ENCODE results near the gene C1orf53.
"Not testable (repeated sequence)": the region's sequence is repeated elsewhere in the genome, so short reads cannot be mapped to it uniquely, and the experiment has no call there.

C1orf53 gene

DNA sequence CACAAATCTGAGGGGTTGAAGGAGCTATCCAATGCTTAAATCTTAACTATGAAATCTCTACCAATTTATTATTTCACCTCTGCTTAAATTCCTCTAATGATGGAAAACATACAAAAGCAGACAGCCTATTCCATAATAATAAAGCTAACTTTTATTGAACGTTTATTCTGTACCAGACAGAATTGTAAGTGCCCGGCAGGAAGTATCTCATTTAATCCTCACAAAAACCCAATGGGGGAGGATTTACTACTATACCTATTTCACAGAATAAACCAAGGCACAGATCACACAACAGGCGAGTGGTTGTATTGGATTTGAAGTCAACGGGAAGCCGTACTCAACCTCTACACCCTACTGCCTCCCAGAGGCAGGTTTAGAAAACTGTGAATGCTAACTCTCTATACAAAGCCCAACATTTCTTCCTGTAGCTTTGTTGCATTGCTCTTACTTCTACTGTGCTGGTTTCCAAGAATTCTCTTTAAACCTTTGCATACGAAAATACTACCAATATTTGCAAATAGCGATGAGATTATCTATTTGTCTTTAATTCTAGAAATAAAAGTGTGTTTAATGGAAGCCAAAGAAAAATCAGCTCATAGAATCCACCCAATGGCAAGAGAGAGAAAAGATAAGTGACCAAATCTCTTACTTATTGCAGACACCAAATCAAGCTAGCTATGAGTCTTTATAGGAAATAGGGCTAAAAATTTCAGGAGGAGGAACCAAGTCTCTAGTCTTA lies 33.5 kb upstream of the C1orf53 start:
- peak; percentile 71 for DNase-seq (ENCODE audit: low read depth)
- H3K4me3 ChIP-seq (ENCODE audit: low read length): no peak overlapping the region
- TF ChIP-seq, protein P1, sequence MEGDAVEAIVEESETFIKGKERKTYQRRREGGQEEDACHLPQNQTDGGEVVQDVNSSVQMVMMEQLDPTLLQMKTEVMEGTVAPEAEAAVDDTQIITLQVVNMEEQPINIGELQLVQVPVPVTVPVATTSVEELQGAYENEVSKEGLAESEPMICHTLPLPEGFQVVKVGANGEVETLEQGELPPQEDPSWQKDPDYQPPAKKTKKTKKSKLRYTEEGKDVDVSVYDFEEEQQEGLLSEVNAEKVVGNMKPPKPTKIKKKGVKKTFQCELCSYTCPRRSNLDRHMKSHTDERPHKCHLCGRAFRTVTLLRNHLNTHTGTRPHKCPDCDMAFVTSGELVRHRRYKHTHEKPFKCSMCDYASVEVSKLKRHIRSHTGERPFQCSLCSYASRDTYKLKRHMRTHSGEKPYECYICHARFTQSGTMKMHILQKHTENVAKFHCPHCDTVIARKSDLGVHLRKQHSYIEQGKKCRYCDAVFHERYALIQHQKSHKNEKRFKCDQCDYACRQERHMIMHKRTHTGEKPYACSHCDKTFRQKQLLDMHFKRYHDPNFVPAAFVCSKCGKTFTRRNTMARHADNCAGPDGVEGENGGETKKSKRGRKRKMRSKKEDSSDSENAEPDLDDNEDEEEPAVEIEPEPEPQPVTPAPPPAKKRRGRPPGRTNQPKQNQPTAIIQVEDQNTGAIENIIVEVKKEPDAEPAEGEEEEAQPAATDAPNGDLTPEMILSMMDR (conservative IDR thresholded peaks at IDR 0.05; ENCODE audit: low read length): peak; percentile 86

DNA sequence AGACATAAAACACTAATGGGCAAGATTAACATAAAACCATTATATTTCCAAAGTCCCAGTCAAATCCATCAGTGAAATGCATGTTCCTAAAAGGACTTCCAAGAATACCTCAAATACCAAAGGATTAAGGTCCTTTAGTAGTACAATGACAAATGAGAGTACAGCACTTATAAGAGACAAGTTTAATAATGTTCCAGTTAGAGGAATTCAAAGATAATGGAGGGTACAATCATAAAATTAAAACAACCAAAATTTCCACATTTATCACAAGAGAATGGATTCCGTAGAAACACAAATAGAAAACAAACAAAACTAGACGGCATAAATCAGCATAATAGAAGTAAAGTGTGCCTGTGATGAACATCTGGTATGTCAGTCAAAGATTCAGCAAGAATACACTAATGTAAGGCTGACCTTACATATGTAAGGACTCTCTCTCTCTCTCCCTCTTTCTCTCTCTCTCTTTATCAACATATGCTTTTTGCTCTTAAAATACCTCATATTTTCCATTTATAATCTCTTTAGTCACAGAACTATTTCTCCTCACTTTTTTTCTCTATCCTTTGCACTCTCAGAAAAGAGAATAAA lies 32.8 kb upstream of the C1orf53 start:
- TF ChIP-seq, protein P1 (conservative IDR thresholded peaks at IDR 0.05; ENCODE audit: low read length): no peak
- DNase-seq (ENCODE audit: low read depth): no peak
- no peak overlapping the region for H3K4me3 ChIP-seq (ENCODE audit: low read length)

DNA sequence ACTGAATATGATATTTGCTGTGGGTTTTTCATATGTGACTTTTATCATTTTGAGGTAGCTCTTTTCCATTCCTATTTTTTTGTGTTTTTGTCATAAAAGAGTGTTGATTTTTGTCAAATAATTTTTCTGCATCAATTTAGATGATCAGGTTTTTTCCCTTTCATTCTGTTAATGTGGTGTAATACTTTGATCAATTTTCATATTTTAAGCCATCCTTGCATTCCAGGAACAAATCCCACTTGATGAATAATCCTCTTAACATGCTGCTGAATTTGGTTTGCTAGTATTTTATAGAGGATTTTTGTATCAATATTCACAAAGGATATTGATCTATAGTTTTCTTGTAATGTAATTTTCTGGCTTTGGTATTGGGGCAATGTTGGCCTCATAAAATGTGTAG lies 25.5 kb upstream of the C1orf53 start:
- TF ChIP-seq, protein P1 (conservative IDR thresholded peaks at IDR 0.05; ENCODE audit: low read length): no peak
- H3K4me3 ChIP-seq (ENCODE audit: low read length): no peak overlapping the region

DNA sequence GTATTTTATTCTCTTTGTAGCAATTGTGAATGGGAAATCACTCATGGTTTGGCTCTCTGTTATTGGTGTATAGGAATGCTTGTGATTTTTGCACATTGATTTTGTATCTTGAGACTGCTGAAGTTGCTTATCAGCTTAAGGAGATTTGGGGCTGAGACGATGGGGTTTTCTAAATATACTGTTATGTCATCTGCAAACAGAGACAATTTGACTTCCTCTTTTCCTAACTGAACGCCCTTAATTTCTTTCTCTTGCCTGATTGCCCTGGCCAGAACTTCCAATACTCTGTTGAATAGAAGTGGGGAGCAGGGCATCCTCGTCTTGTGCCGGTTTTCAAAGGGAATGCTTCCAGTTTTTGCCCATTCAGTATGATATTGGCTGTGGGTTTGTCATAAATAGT lies 22.0 kb upstream of the C1orf53 start:
- not testable (repeated sequence) for H3K4me3 ChIP-seq (ENCODE audit: low read length); DNase-seq (ENCODE audit: low read depth)

More for the DNA sequence above, 25.5 kb upstream of the C1orf53 start:
- no peak for DNase-seq (ENCODE audit: low read depth)

DNA sequence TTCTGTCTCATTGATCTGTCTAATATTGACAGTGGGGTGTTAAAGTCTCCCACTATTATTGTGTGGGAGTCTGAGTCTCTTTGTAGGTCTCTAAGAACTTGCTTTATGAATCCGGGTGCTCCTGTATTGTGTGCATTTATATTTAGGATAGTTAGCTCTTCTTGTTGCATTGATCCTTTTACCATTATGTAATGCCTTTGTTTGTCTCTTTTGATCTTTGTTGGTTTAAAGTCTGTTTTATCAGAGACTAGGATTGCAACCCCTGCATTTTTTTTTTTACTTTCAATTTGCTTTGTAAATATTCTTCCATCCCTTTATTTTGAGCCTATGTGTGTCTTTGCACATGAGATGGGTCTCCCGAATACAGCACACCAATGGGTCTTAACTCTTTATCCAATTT lies 20.2 kb upstream of the C1orf53 start:
- not testable (repeated sequence) for H3K4me3 ChIP-seq (ENCODE audit: low read length)

DNA sequence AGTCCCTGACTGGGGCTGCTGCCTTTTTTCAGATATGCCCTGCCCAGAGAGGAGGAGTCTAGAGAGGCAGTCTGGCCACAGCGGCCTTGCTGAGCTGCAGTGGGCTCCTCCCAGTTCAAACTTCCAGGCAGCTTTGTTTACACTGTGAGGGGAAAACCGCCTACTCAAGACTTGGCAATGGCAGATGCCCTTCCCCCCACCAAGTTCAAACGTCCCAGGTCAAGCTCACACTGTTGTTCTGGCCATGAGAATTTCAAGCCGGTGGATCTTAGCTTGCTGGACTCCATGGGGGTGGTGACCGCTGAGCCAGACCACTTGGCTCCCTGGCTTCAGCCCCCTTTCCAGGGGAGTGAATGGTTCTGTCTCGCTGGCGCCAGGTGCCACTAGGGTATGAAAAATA lies 18.3 kb upstream of the C1orf53 start:
- TF ChIP-seq, protein P1 (conservative IDR thresholded peaks at IDR 0.05; ENCODE audit: low read length): no peak
- no peak for DNase-seq (ENCODE audit: low read depth)
- no peak overlapping the region for H3K4me3 ChIP-seq (ENCODE audit: low read length)

More for the DNA sequence above, 20.2 kb upstream of the C1orf53 start:
- not testable (repeated sequence) for DNase-seq (ENCODE audit: low read depth)

DNA sequence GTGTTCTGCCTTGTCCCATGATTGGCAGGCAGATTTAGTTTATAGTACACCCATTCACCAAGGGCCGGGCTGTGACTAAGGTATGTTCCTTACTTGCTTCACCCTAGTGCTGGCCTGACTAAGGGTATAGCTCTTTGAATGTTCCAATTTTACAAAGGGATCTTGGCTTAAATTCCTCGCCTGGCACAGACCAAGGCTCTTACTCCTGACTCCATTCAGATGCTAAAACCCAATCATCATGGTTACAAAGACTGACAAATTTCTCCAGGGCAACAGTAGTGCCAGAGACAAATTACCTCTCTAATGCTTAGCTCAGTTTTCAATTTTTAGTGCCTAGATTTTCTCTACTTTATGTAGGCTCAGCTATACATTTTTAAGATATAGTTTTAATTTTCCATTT lies 11.5 kb upstream of the C1orf53 start:
- TF ChIP-seq, protein P1 (conservative IDR thresholded peaks at IDR 0.05; ENCODE audit: low read length): no peak
- DNase-seq (ENCODE audit: low read depth): no peak
- no peak overlapping the region for H3K4me3 ChIP-seq (ENCODE audit: low read length)

DNA sequence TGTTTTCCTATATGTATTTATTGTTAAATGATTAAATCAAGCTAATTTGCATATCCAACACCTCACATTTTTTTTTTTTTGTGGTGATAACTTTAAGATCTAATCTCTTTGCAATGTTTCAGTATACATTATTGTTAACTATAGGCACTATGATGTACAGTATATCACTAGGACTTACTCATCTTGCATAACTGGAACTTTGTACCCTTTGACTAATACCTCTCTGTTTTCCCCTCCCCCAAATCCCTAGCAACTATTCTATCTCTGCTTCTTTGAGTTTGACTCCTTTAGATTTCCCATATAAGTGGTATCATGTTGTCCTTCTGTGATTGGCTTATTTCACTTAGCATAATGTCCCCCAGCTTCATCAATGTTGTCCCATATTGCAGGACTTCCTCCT lies 9.7 kb upstream of the C1orf53 start:
- DNase-seq (ENCODE audit: low read depth): no peak
- H3K4me3 ChIP-seq (ENCODE audit: low read length): no peak overlapping the region
- TF ChIP-seq, protein P1 (conservative IDR thresholded peaks at IDR 0.05; ENCODE audit: low read length): no peak
